Loucy (cell line): Measurements from ENCODE around the gene BANF1.

ENCODE experiments used
- H2AFZ ChIP-seq: fragments of 200-600 bp; sonication (generic); 2 replicates; pipeline ENCODE4 v1.6.0; 2016; ENCODE audit warnings: antibody characterized with exemption, mild to moderate bottlenecking, low read length, moderate library complexity
- H3F3A ChIP-seq: fragments of 200-600 bp; 2 replicates; pipeline ENCODE4 v1.6.0; 2016; ENCODE audit warnings: antibody characterized with exemption, low read depth, mild to moderate bottlenecking
- H3K27me3 ChIP-seq: fragments of 200-600 bp; sonication (generic); 2 replicates; pipeline ENCODE4 v1.6.1; 2014; ENCODE audit warnings: low read length, mild to moderate bottlenecking; ENCODE audit not compliant: insufficient read depth, poor library complexity, severe bottlenecking
- H3K36me3 ChIP-seq: fragments of 200-600 bp; sonication (generic); 2 replicates; pipeline ENCODE4 v1.6.1; 2016; ENCODE audit warnings: low read length; ENCODE audit not compliant: insufficient read depth
- H3K4me1 ChIP-seq: fragments of 200-600 bp; sonication (generic); 2 replicates; pipeline ENCODE4 v1.5.1; 2014; ENCODE audit warnings: low read length, mild to moderate bottlenecking; ENCODE audit not compliant: insufficient read depth, poor library complexity, severe bottlenecking
- H3K4me2 ChIP-seq: fragments of 200-600 bp; sonication (generic); 2 replicates; pipeline ENCODE4 v1.6.0; 2014; ENCODE audit warnings: antibody characterized with exemption, low read length, low read depth, mild to moderate bottlenecking; ENCODE audit not compliant: poor library complexity, severe bottlenecking
- H3K4me3 ChIP-seq: fragments of 200-600 bp; sonication (generic); 2 replicates; pipeline ENCODE4 v1.5.1; 2014; ENCODE audit warnings: low read length, mild to moderate bottlenecking, mixed read lengths; ENCODE audit not compliant: poor library complexity, severe bottlenecking
- H3K79me2 ChIP-seq: fragments of 200-600 bp; sonication (generic); 2 replicates; pipeline ENCODE4 v1.6.1; 2014; ENCODE audit warnings: low read length; ENCODE audit not compliant: insufficient read depth
- H3K9ac ChIP-seq: fragments of 200-600 bp; sonication (generic); 2 replicates; pipeline ENCODE4 v1.6.0; 2014; ENCODE audit warnings: mild to moderate bottlenecking, low read depth, low read length, moderate library complexity; ENCODE audit not compliant: poor library complexity, severe bottlenecking
- H3K9me2 ChIP-seq: fragments of 200-600 bp; sonication (generic); replicated peaks from 2 replicates; pipeline ENCODE4 v1.6.1; 2016; ENCODE audit warnings: low read depth, low read length, mixed read lengths
- H3K9me3 ChIP-seq: fragments of 200-600 bp; sonication (generic); 2 replicates; pipeline ENCODE4 v1.6.1; 2014; ENCODE audit warnings: mild to moderate bottlenecking, antibody characterized with exemption, low read length, low read depth; ENCODE audit not compliant: insufficient read depth
- H4K20me1 ChIP-seq: fragments of 200-600 bp; sonication (generic); 2 replicates; pipeline ENCODE4 v1.6.0; 2014; ENCODE audit warnings: antibody characterized with exemption, low read length, mild to moderate bottlenecking; ENCODE audit not compliant: insufficient read depth, poor library complexity, severe bottlenecking
- CTCF ChIP-seq: fragments of 200-600 bp; sonication (generic); conservative IDR thresholded peaks from 2 replicates; pipeline ENCODE4 v1.5.1; 2014; ENCODE audit warnings: mild to moderate bottlenecking, antibody characterized with exemption, low read length
- EZH2phosphoT487 ChIP-seq: fragments of 200-600 bp; IDR thresholded peaks from 2 replicates; pipeline ENCODE4 v1.6.1; 2018; ENCODE audit warnings: antibody characterized with exemption, mild to moderate bottlenecking, moderate library complexity, borderline replicate concordance

Gene BANF1

GRCh38 chr11:66001942-66002647 lies at the start of gene BANF1, which contains the start of gene EIF1AD:
BANF1 (plus strand) TSS chr11:66002503; CDS start chr11:66003251, 748 bp downstream.
EIF1AD (minus strand) TSS chr11:66002157; CDS start chr11:66000389, 1,768 bp downstream.
- Histone ChIP-seq H3K27me3 (no peaks in the 10 kb centered on the region), H3K36me3 (peaks cover 31% of the 10 kb centered on the region; the same call in 1 of the 2 replicates), H4K20me1 (peaks cover 28% of the 10 kb centered on the region), H3K4me3 (peak within 1 kb of the TSS; percentile 86), H3K4me2 (peak within 1 kb of the TSS; percentile 83), H3K9me2 (no peaks in the 10 kb centered on the region), H3K9me3 (no peaks in the 10 kb centered on the region), H3F3A (no peaks in the 10 kb centered on the region; the same call in 1 of the 2 replicates), H3K9ac (peak within 1 kb of the TSS; percentile 83), H3K79me2 (peaks cover 59% of the 10 kb centered on the region), H2AFZ (peak within 1 kb of the TSS; percentile 74), H3K4me1 (peaks cover 21% of the 10 kb centered on the region)
- TF ChIP-seq EZH2phosphoT487 (no peak), CTCF (no peak)

- Histone ChIP-seq H3K9me3 (no peaks in the 10 kb centered on the region), H3F3A (no peaks in the 10 kb centered on the region), H3K36me3 (no peaks in the 10 kb centered on the region), H2AFZ (no peak overlapping the region), H3K4me3 (no peak overlapping the region), H3K4me2 (no peak overlapping the region), H3K79me2 (no peaks in the 10 kb centered on the region), H3K27me3 (no peaks in the 10 kb centered on the region), H3K4me1 (no peaks in the 10 kb centered on the region), H3K9ac (no peak overlapping the region), H4K20me1 (no peaks in the 10 kb centered on the region), H3K9me2 (no peaks in the 10 kb centered on the region)
- TF ChIP-seq EZH2phosphoT487 (no peak), CTCF (no peak)
Observed at GRCh38 chr11:65953471-65953870, 48.8 kb upstream of the BANF1 start.

- Histone ChIP-seq H3F3A (no peaks in the 10 kb centered on the region), H3K9me3 (no peaks in the 10 kb centered on the region), H3K79me2 (no peaks in the 10 kb centered on the region), H3K4me2 (no peak overlapping the region), H3K9me2 (no peaks in the 10 kb centered on the region), H3K27me3 (no peaks in the 10 kb centered on the region), H3K4me3 (no peak overlapping the region), H3K36me3 (no peaks in the 10 kb centered on the region), H4K20me1 (no peaks in the 10 kb centered on the region), H2AFZ (no peak overlapping the region), H3K4me1 (no peaks in the 10 kb centered on the region), H3K9ac (no peak overlapping the region)
- TF ChIP-seq CTCF (no peak), EZH2phosphoT487 (no peak)
Observed at GRCh38 chr11:65954771-65955170, 47.5 kb upstream of the BANF1 start.
